Measurements from ENCODE around the gene ADGRD1. TPM values are rescaled to one million over a fixed set of nuclear protein-coding genes. Genes with fewer than 3 reads are reported as not detected.

The ADGRD1 gene
- total and polyA plus RNA-seq, 2 donors: 0.94 to 2.1 TPM

DNA sequence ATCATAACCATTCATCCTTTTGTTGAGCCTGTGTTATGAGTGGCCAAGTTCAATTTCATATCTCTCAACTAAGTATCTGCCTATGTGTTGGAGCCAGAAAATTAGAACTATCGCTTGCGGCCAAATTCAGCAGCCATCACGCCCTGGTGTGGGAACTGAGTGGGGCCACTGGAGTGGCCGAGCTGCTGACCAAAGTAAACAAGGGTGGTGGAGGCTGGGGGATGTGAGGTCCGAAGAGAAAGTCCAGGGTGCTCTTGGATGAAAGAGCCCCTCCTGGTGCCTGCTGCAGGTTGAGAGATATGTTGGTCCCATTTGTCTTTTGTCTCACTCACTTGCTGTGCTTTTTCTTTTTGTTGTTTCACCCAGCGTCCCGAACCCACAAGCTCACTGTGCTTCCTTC lies 14.9 kb downstream of the ADGRD1 start:
- 96% methylated on average over 7 of the region's 7 CpGs for WGBS
- no peaks in the 10 kb centered on the region for H3K9me3 ChIP-seq (ENCODE audit: control insufficient read depth in 2 of 2, insufficient read depth in 1 of 2, low read length in 1 of 2)
- DNase-seq (ENCODE audit: low read depth in 6 of 9, low spot score in 9 of 9): no peak
- no peaks in the 10 kb centered on the region for H3K36me3 ChIP-seq (ENCODE audit: control insufficient read depth in 2 of 2, insufficient read depth in 2 of 2, low read length in 1 of 2)
- H3K27ac ChIP-seq (ENCODE audit: low read depth in 1 of 2, low read length in 1 of 2): no peak overlapping the region
- H3K4me3 ChIP-seq (ENCODE audit: low read length in 2 of 2): no peak overlapping the region
- H3K27me3 ChIP-seq (ENCODE audit: control insufficient read depth in 2 of 2, insufficient read depth in 1 of 2, low read length in 1 of 2): no peaks in the 10 kb centered on the region
- no peaks in the 10 kb centered on the region for H3K4me1 ChIP-seq (ENCODE audit: control insufficient read depth in 2 of 2, insufficient read depth in 2 of 2, low read length in 2 of 2)

DNA sequence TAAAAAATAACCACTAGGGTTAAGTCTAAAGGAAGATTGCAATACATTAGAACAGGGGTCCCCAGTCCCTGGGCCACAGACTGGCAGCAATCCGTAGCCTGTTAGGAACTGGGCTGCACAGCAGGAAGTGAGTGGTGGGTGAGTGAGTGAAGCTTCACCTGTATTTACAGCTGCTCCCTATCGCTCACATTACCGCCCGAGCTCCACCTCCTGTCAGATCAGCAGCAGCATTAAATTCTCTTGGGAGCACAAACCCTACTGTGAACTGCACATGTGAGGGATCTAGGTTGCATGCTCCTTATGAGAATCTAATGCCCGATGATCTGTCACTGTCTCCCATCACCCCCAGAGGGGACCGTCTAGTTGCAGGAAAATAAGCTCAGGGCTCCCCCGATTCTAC lies 15.5 kb downstream of the ADGRD1 start:
- H3K36me3 ChIP-seq (ENCODE audit: control insufficient read depth in 2 of 2, insufficient read depth in 2 of 2, low read length in 1 of 2): no peaks in the 10 kb centered on the region
- H3K9me3 ChIP-seq (ENCODE audit: control insufficient read depth in 2 of 2, insufficient read depth in 1 of 2, low read length in 1 of 2): no peaks in the 10 kb centered on the region
- H3K27ac ChIP-seq (ENCODE audit: low read depth in 1 of 2, low read length in 1 of 2): no peak overlapping the region
- H3K27me3 ChIP-seq (ENCODE audit: control insufficient read depth in 2 of 2, insufficient read depth in 1 of 2, low read length in 1 of 2): no peaks in the 10 kb centered on the region
- no peak overlapping the region for H3K4me3 ChIP-seq (ENCODE audit: low read length in 2 of 2)
- no peak for DNase-seq (ENCODE audit: low read depth in 6 of 9, low spot score in 9 of 9)
- WGBS: 86% methylated on average over 7 of the region's 7 CpGs
- H3K4me1 ChIP-seq (ENCODE audit: control insufficient read depth in 2 of 2, insufficient read depth in 2 of 2, low read length in 2 of 2): no peaks in the 10 kb centered on the region

DNA sequence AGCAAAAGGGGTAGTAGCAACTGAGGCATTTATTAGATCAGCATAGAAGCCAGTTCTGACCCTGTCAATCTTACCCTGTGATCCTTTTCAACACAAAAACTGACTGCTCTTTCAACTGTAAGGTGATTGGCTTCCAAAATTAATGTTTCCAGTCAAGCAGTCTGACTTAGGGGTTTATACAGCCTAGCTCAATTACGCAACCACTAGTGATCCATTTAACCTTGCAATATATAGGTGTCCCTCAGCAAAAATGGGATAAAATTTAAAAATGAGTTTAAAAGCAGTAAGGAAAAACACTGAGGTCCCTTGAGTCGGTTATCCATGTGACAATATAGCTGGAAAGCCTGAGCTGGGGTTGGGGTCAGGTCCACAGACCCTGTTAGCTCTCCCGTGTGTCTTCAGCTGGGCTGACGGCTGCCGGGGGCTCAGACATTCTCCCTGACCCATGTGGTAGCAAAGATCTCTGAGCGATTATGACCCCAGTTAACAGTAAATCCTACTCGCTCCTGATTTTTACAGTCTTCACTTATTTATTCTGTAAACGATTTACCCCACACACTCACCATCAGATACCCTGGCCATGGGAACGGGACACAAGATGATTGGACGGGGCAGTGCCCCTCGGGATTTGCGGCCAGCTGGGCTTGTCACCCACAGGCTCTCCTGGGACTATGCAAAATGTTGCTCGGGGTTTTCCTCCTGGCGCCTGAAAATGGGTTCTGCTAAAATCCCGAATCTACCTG lies 16.6 kb downstream of the ADGRD1 start:
- H3K27me3 ChIP-seq (ENCODE audit: control insufficient read depth in 2 of 2, insufficient read depth in 1 of 2, low read length in 1 of 2): no peaks in the 10 kb centered on the region
- no peaks in the 10 kb centered on the region for H3K36me3 ChIP-seq (ENCODE audit: control insufficient read depth in 2 of 2, insufficient read depth in 2 of 2, low read length in 1 of 2)
- no peaks in the 10 kb centered on the region for H3K9me3 ChIP-seq (ENCODE audit: control insufficient read depth in 2 of 2, insufficient read depth in 1 of 2, low read length in 1 of 2)
- H3K4me1 ChIP-seq (ENCODE audit: control insufficient read depth in 2 of 2, insufficient read depth in 2 of 2, low read length in 2 of 2): no peaks in the 10 kb centered on the region
- 88% methylated on average over 15 of the region's 15 CpGs for WGBS
- H3K27ac ChIP-seq (ENCODE audit: low read depth in 1 of 2, low read length in 1 of 2): no peak overlapping the region
- DNase-seq (ENCODE audit: low read depth in 6 of 9, low spot score in 9 of 9): no peak
- no peak overlapping the region for H3K4me3 ChIP-seq (ENCODE audit: low read length in 2 of 2)

DNA sequence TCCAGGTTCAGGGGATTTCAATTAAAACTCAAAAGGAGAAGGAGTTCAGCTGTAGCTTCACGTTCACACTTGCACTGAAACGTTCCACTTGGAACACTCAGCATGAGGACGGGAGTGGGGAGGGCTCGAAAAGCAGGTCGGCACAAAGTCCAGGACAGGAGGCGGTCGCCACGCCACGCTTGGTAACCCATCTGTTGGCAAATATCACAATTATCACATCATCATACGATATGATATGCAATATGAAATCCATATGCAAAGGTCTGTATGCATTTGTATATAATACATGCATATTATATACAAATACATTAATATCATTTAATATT lies 17.2 kb downstream of the ADGRD1 start:
- no peaks in the 10 kb centered on the region for H3K27me3 ChIP-seq (ENCODE audit: control insufficient read depth in 2 of 2, insufficient read depth in 1 of 2, low read length in 1 of 2)
- no peak overlapping the region for H3K4me3 ChIP-seq (ENCODE audit: low read length in 2 of 2)
- 95% methylated on average over 10 of the region's 10 CpGs for WGBS
- no peaks in the 10 kb centered on the region for H3K9me3 ChIP-seq (ENCODE audit: control insufficient read depth in 2 of 2, insufficient read depth in 1 of 2, low read length in 1 of 2)
- no peak overlapping the region for H3K27ac ChIP-seq (ENCODE audit: low read depth in 1 of 2, low read length in 1 of 2)
- H3K36me3 ChIP-seq (ENCODE audit: control insufficient read depth in 2 of 2, insufficient read depth in 2 of 2, low read length in 1 of 2): no peaks in the 10 kb centered on the region
- no peak for DNase-seq (ENCODE audit: low read depth in 6 of 9, low spot score in 9 of 9)
- no peaks in the 10 kb centered on the region for H3K4me1 ChIP-seq (ENCODE audit: control insufficient read depth in 2 of 2, insufficient read depth in 2 of 2, low read length in 2 of 2)

DNA sequence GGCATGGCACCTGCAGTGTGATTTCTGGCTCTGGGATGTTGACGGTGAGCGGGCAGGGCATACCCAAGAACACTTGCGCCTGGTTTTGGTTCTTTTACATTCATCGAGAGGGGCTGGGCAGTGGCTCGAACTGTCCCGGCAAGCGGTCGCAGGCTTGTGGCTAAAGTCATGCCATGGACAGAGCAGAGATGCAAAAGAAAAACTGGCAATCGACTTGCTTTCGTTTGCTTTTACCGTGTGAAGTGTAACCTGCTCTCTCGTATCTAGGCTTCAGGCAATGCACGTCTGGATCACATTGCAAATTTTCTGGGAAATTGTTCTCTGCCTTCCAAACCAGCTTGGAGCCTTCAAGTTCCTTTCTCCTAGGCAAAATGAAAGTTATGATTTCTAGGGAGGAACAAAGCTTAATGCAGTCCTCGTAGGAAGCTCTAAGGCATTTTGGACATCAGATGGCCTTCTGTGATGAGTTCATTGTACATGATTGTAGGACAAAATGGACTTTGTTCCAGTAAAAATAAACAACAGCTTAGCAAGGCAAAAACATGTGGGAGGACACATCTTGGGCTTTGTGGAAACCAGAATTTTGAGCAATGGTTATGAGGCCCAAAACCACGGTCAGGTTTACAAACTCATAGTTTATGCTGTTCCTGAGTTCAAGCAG lies 18.3 kb downstream of the ADGRD1 start:
- no peaks in the 10 kb centered on the region for H3K36me3 ChIP-seq (ENCODE audit: control insufficient read depth in 2 of 2, insufficient read depth in 2 of 2, low read length in 1 of 2)
- WGBS: 92% methylated on average over 15 of the region's 15 CpGs
- DNase-seq (ENCODE audit: low read depth in 6 of 9, low spot score in 9 of 9): no peak
- H3K4me1 ChIP-seq (ENCODE audit: control insufficient read depth in 2 of 2, insufficient read depth in 2 of 2, low read length in 2 of 2): no peaks in the 10 kb centered on the region
- no peaks in the 10 kb centered on the region for H3K27me3 ChIP-seq (ENCODE audit: control insufficient read depth in 2 of 2, insufficient read depth in 1 of 2, low read length in 1 of 2)
- no peak overlapping the region for H3K4me3 ChIP-seq (ENCODE audit: low read length in 2 of 2)
- no peaks in the 10 kb centered on the region for H3K9me3 ChIP-seq (ENCODE audit: control insufficient read depth in 2 of 2, insufficient read depth in 1 of 2, low read length in 1 of 2)
- H3K27ac ChIP-seq (ENCODE audit: low read depth in 1 of 2, low read length in 1 of 2): no peak overlapping the region

DNA sequence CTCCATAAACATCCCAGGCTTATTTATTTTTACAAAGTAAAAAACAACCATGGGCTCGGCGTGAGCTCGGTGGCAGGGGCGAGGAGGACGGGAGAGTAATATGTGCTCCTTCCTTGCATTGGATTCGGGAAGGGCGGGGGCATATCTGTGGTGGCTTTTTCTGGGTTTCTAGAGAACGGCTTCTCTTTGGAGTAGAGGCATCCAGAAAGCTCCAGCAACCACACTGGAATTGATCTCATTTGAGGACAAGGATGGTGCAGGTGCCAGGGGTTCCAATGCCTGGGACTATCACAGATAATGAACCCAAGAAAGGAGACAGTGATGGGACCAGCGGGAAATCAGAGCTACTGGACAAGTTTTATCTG lies 18.9 kb downstream of the ADGRD1 start:
- no peak overlapping the region for H3K4me3 ChIP-seq (ENCODE audit: low read length in 2 of 2)
- H3K27me3 ChIP-seq (ENCODE audit: control insufficient read depth in 2 of 2, insufficient read depth in 1 of 2, low read length in 1 of 2): no peaks in the 10 kb centered on the region
- no peak for DNase-seq (ENCODE audit: low read depth in 6 of 9, low spot score in 9 of 9)
- H3K4me1 ChIP-seq (ENCODE audit: control insufficient read depth in 2 of 2, insufficient read depth in 2 of 2, low read length in 2 of 2): no peaks in the 10 kb centered on the region
- WGBS: 97% methylated on average over 9 of the region's 9 CpGs
- no peak overlapping the region for H3K27ac ChIP-seq (ENCODE audit: low read depth in 1 of 2, low read length in 1 of 2)
- no peaks in the 10 kb centered on the region for H3K9me3 ChIP-seq (ENCODE audit: control insufficient read depth in 2 of 2, insufficient read depth in 1 of 2, low read length in 1 of 2)
- H3K36me3 ChIP-seq (ENCODE audit: control insufficient read depth in 2 of 2, insufficient read depth in 2 of 2, low read length in 1 of 2): no peaks in the 10 kb centered on the region

DNA sequence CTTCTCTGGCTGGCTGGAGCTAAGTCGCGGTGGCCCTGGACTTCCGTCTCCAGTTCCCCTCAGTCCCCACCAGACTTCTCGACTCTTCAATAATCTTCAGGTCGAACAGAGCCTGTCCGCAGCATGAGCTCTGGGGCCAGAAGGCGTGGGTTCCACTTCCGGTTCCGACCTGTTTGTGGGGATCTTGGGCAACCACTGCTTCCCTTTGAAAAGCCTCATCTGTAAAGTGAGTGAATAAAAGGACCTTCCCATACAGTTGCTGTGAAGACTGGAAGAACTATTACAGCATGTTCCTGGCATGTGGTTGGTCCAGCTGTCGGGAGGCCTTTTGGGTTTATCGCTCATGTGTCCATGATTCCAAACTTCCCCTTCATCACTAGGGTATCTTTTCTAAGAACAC lies 19.4 kb downstream of the ADGRD1 start:
- Histone ChIP-seq H3K36me3 (ENCODE audit: control insufficient read depth in 2 of 2, insufficient read depth in 2 of 2, low read length in 1 of 2) (no peaks in the 10 kb centered on the region), H3K9me3 (ENCODE audit: control insufficient read depth in 2 of 2, insufficient read depth in 1 of 2, low read length in 1 of 2) (no peaks in the 10 kb centered on the region), H3K4me3 (ENCODE audit: low read length in 2 of 2) (no peak overlapping the region), H3K4me1 (ENCODE audit: control insufficient read depth in 2 of 2, insufficient read depth in 2 of 2, low read length in 2 of 2) (no peaks in the 10 kb centered on the region), H3K27me3 (ENCODE audit: control insufficient read depth in 2 of 2, insufficient read depth in 1 of 2, low read length in 1 of 2) (no peaks in the 10 kb centered on the region), H3K27ac (ENCODE audit: low read depth in 1 of 2, low read length in 1 of 2) (no peak overlapping the region)
- 87% methylated on average over 11 of the region's 11 CpGs for WGBS
- no peak for DNase-seq (ENCODE audit: low read depth in 6 of 9, low spot score in 9 of 9)

DNA sequence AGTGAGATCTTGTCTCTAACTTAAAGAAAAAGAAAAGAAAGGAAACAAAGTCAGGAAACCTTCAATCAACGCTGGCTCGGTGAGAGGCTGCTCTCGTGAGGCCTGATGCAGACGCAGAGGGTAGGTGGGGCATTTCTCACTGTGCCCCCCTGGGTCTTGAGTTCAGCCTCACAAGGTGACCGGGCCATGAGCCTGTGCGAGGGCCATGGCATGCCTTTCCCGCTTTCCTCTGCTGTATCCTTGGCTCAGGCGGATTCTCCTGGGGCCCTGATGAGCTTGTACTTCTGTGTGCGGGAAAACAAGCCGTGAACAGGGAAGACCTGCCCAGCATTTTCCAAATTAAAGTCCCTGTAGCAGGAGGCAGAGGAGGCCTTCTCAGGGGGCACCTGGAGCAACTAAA lies 20.2 kb downstream of the ADGRD1 start:
- Histone ChIP-seq H3K36me3 (ENCODE audit: control insufficient read depth in 2 of 2, insufficient read depth in 2 of 2, low read length in 1 of 2) (no peaks in the 10 kb centered on the region), H3K4me1 (ENCODE audit: control insufficient read depth in 2 of 2, insufficient read depth in 2 of 2, low read length in 2 of 2) (no peaks in the 10 kb centered on the region), H3K4me3 (ENCODE audit: low read length in 2 of 2) (no peak overlapping the region), H3K27ac (ENCODE audit: low read depth in 1 of 2, low read length in 1 of 2) (no peak overlapping the region), H3K27me3 (ENCODE audit: control insufficient read depth in 2 of 2, insufficient read depth in 1 of 2, low read length in 1 of 2) (no peaks in the 10 kb centered on the region), H3K9me3 (ENCODE audit: control insufficient read depth in 2 of 2, insufficient read depth in 1 of 2, low read length in 1 of 2) (no peaks in the 10 kb centered on the region)
- no peak for DNase-seq (ENCODE audit: low read depth in 6 of 9, low spot score in 9 of 9)
- WGBS: 96% methylated on average over 10 of the region's 10 CpGs

DNA sequence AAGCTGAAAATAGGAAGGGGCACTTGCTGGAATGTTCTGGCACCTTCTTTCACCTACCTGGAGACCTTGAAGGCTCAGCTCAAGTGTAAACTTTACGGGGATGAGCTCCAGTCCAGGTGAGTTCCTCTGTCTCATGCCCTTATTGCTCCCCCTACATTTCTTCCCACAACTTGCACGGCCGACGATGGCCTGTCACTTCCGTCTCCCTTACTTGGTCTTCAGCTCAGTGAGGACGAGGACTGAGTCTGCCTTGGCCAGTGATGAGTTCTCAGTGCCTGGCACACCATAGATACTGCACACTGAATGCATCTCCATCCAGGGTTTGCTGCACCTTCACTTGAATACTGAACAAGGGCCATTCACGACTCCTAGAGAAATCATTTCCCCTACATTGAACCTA lies 21.4 kb downstream of the ADGRD1 start:
- 83% methylated on average over 7 of the region's 7 CpGs for WGBS
- peaks cover 0 to 3% of the 10 kb centered on the region in 2 donors for H3K27me3 ChIP-seq (ENCODE audit: control insufficient read depth in 2 of 2, insufficient read depth in 1 of 2, low read length in 1 of 2)
- peaks cover 0 to 4% of the 10 kb centered on the region in 2 donors for H3K4me1 ChIP-seq (ENCODE audit: control insufficient read depth in 2 of 2, insufficient read depth in 2 of 2, low read length in 2 of 2)
- no peak for DNase-seq (ENCODE audit: low read depth in 6 of 9, low spot score in 9 of 9)
- H3K27ac ChIP-seq (ENCODE audit: low read depth in 1 of 2, low read length in 1 of 2): no peak overlapping the region
- no peaks in the 10 kb centered on the region for H3K36me3 ChIP-seq (ENCODE audit: control insufficient read depth in 2 of 2, insufficient read depth in 2 of 2, low read length in 1 of 2)
- no peak overlapping the region for H3K4me3 ChIP-seq (ENCODE audit: low read length in 2 of 2)
- H3K9me3 ChIP-seq (ENCODE audit: control insufficient read depth in 2 of 2, insufficient read depth in 1 of 2, low read length in 1 of 2): no peaks in the 10 kb centered on the region
